Activated CD8-positive, alpha-beta memory T cell treated with anti-CD3 and anti-CD28 coated beads, Interleukin-2, amount 50 U/mL, for 1 hour (primary cell): ENCODE measurements around the gene ATG14.
"Not testable (repeated sequence)": the region's sequence is repeated elsewhere in the genome, so short reads cannot be mapped to it uniquely, and the experiment has no call there.

Experiments
- DNase-seq: peaks from one replicate; pipeline ENCODE4 v3.0.0-alpha.2; 2020; ENCODE audit errors: extremely low read depth

The ATG14 gene

DNA sequence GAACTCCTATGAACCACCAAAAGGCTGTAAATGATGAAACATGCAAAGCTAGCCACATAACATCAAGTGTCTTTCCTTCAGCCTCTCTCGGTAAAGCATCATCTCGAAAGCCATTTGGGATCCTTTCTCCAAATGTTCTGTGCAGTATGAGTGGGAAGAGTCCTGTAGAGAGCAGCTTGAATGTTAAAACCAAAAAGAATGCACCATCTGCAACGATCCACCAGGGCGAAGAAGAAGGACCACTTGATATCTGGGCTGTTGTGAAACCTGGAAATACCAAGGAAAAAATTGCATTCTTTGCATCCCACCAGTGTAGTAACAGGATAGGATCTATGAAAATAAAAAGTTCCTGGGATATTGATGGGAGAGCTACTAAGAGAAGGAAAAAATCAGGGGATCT is 61.2 kb downstream of the ATG14 start:
- no peak for DNase-seq

DNA sequence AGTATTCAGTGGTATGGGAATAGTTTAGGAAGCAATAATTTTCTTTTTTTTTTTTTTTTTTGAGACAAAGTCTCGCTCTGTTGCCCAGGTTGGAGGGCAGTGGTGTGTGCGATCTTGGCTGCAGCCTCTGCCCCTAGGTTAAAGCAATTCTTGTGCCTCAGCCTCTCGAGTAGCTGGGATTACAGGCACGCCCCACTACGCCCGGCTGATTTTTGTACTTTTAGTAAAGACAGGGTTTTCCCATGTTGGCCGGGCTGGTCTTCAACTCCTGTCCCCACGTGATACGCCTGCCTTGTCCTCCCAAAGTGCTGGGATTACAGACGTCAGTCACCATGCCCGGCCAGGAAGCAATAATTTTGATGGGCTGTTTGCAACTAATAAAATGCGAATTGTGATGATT is 62.1 kb downstream of the ATG14 start:
- DNase-seq: no peak

DNA sequence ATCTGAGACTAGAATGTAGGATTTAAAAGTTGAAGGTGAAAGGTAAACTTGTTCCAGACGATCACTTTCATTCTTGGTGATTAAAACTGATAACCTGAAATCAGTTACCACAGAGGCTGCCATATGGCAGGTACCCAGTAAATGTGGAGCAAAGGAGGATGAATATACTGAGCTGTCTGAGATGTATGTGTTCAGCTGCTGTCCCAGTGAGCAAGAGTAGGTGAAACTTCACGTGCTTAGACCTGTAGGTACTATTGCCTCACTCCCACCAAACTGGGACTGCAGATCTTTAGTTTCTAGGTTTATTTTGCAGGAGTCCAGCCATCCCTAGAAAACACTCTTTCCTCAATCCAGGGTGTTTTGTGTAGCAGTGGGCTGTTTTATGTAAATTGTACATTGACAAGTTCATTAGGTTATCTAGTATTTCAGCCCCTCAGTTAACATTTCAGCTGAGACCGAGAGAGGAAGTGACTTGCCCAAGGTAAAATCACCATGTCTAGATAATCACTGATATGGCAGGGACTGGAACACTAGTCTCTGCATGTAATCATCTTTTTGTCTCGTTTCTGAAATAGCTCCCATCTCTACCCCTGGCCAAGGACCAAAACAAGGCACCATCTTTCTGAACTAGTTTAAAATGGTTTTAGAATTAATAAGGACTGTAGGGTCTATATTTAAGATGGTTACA is 62.7 kb downstream of the ATG14 start:
- DNase-seq: no peak

DNA sequence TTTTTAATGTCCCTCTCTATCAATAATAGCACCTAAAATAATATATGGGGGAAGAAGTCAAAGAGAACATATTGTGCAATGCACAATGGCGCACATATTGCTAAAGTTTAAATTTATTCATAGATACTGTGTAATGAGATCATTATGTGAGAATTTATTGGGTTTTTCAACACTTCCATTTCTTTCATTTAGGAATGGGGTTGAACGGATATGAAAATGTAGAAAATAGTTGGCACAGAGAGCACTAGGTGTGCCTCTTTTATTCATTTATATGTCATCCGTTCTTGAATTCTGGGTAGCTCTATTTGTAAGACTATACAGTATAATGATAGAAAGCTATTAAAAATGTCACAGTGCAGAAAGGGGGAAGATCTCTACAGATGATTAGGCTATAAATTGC is 63.9 kb downstream of the ATG14 start:
- DNase-seq: no peak

DNA sequence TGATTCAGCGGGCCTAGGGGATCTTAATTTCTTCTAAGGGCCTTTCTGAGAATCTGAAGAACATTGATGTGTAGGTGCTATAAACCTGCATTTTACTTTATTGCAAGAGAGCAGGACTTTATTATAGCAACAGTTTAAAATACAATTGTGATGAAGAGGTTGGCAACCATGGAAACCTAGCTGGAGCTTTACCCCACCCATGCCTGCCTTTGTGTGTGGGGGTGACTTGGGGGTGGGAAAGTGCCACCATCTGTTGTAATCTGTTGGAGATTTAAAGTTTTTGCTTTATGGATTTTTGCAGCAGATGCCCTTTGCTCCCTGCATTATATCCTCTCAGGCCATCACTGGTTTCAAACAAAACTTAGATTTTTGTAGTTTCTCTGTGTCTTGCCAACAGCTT is 64.6 kb downstream of the ATG14 start:
- DNase-seq: no peak

DNA sequence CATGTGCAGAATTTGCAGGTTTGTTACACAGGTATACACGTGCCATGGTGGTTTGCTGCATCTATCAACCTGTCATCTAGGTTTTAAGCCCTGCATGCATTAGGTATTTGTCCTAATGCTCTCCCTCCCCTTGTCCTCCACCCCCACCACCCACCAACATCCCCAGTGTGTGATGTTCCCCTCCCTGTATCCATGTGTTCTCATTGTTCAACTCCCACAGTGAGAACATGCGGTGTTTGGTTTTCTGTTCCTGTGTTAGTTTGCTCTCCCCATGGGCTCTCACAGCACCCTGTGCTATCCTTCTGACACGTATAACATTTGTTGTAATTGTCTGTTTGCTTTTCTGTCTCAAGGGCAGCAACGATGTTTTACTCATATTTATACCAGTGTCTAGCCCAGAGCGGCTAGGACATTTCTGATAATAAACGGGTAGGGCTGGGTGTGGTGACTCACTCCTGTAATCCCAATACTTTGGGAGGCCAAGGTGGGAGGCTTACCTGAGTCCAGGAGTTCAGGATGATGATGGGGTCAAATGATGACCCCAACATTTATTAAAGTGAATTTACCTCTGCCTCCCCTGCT is 67.0 kb downstream of the ATG14 start:
- not testable (repeated sequence) for DNase-seq

DNA sequence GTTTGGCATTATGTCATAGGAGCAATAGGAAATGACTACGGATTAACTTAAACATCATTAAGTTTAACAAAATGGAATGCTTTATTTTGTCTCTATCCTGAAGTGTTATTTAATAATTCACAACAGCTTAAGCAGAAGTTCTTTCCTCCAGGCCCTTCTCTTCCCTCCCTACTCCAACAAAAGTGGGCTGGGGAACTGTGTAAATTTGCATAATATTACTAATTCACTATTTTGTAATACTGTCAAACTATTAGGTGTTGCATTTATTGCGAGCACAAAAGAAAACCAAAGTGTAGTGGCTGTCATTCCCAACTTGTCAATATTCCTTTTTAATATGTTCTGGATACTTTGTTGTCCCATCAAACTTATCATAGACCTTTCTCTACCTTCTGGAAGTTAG is 69.8 kb downstream of the ATG14 start:
- DNase-seq: no peak

DNA sequence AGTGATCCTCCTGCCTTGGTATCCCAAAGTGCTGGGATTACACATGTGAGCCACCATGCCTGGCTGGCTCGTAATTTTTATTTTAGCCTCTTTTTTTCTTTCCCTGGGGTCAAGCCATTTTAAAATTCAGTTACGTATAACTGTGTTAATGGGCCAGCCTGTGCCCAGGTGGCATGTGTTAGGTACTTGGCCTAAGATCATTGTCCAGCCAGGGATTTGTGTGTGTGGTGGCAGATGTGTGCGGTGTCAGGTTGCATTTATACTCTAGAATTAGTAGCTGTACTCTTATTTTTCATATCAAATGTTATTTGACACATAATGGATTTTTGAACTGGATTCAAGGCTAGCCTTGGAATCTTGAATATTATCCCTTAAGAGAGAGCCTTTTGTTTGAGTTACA is 71.1 kb downstream of the ATG14 start:
- no peak for DNase-seq

DNA sequence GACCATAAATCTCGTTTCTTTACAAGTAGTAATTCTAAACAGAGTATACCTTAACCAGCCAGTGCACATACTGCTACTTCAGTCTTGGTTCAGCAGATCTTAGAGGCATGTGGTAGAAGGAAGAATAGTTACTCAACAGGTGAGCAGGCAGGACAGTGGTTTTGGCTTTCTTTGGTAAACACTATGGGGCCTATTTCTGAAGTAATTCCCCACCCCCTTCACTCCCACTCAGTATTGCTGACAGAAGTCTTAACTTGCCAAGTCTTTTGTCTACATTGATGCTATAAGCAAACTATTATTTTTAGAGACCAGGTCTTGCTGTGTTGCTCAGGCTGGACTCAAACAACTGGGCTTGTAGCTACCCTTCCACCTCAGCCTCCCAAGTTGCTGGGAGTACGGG is 71.9 kb downstream of the ATG14 start:
- no peak for DNase-seq

DNA sequence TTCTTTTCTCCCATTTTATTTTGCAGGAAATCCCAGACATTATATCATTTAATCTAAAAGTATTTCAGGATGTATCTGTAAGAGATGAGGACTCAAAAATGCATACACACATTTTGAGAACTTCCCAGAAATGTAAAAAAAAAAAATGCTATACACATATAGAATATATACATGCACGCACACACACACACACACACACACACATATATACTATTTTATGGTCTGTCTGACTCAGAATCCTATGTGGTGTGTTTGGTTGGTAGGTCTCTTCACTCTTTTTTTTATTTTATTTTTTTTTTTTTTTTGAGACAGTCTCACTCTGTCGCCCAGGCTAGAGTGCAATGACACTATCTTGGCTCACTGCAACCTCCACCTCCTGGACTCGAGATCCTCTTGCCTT is 74.9 kb downstream of the ATG14 start:
- no peak for DNase-seq

DNA sequence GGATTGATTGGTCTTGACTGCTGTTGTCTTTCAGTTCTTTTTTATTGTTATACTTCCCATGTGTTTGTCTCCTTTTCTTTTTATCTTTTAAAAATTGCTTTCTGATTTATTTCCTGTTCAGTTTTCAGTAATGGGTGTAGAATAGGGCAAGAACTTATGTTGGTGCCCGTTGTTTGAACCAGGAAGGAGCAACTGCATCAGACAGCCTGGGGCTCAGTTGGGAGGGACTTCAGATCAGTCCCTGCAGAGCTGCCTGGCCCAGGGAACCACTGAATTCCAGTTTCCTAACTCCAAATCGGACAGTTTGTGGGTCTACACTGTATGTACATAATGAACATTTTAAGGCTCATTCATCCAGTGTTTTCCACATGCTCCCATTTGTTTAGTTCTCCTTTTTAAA is 75.5 kb downstream of the ATG14 start:
- DNase-seq: no peak

DNA sequence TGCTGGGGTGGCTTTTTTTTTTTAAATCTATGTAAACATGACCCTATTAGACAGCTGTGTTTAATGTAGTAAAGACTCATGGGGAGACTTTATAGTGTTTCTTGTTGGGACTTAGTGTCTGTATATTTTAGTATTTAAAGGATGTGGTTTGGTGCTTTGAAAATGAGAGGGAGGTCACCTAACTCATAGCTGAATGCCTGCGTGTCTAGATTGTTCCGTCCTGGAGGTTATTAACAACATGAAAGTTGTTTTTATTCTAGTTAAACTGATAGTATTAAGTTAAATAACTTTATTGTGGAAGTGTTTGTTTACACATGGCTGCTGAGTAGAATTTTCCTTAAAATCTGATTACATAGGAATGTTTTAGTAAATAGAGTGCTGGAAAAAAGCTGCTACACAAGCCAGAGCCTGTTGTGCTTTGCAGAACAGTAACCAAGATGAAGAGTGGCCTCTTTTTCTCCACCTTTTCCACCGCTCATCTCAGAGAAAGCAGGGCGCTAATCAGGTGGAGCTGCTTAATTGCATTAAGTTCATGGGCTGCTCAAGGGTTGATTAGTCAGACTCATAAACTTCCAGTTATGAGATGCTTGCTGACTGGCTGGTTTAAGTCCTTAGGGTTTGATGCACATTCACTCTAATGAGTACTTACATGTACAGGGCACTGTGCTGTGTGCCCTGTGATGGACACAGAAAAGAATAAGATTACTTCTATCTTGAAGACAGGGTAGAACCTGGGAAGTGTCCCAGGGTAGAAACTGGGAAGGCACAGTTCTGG is 77.7 kb downstream of the ATG14 start:
- no peak for DNase-seq

DNA sequence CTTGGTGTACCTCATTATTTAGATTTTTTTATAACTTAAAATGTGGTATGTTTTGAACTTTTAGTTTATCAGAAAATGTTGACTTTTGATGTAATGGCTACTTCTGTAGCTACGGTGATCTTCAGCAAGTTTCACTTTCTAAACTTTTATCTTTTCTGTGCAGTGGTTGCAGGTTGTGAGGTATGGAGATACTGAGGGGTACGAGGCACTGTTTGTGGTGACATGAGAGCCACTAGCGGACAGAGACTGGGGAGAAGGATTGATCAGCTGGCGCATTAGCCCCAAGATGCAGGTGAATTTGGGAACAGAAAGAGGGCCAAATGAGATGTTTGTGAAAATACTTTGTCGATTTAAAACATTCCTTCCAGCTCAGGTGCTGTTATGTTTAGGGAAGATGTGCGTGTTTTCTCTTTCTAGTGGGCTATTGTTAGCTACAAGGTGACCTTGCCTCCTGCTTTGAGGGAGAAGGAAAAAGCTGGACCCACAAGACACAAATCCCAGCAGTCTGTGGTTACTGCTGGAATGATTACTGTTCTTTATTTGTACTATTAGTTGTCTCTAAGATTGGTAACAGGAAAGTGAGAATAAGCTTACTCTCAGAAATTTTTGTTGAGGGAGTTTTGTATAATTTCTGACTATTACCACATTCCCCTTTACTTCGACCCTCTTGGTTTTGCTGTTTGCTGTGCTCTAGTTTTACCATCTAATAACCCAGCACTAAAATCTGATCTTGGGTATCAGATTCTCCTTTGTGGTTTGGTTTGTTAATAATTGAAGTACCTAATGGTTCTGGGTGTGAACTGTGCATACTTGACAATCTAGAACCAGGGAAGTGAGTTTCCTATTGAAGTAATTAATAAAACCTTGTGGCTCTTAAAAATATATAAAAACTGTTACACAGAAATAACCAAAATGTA is 78.7 kb downstream of the ATG14 start:
- DNase-seq: no peak

DNA sequence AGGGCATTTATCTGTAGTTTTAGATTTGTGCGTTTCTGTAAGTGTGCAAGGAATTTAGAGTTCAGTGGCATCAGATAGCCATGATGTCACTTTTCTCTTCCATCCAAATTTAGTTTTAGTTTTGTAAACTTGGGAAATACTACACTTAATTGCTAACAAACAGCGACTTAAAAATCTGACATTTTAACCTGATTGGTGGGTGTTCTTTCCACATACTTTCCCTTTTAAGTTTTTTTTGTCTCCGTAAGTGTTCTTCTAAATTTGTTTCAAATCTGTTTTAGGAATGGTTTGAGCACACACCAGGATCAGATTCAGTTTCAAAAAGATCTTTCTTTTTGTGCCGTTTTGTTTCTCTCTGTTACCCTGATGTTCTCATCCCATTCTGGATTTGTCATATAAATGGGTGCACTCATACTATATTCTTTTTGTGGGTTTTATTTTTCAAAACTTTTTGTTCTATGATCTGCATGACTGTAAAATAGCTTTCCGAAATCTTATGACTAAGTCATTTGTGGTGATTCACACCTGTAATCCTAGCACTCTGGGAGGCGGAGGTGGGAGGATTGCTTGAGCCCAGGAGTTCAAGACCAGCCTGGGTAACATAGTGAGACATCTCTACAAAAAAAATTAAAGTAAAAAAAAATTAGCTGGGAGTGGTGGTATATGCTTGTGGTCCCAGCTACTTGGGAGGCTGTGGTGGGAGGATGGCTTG is 81.5 kb downstream of the ATG14 start:
- DNase-seq: no peak

DNA sequence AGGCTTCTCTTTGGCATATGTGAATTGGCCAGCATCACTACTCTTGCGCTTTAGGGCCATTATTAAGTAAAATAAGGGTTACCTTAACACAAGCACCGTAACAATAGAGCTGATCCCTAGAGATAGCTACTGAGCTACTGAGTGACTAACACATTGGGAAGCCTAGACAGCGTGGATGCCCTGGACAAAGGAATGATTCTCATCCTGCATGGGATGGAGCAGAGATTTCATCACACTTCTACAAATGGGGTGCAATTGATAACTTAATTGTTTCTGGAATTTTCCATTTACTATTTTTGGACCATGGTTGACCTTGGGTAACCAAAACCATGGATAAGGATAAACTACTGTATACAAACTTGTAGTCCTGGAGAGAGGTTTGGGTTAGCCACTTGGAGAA is 83.3 kb downstream of the ATG14 start:
- no peak for DNase-seq

DNA sequence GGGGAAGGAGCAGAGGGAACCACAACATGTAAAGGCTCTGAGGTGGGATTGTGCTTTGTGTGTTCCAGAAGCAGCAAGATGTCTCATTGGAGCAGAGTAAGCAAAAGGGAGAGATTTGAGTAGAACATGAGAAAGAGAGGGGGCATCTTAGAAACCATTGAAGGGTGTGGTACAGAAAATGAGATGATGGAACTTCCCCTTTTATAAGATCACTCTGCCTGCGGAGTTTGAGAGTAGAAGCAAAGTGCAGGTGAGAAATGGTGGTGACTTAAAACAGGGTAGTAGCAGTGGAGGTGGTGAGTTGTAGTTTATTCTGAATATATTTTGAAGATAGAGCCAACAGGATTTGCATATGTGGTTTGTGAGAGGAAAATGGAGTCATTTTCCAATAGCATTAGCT is 84.5 kb downstream of the ATG14 start:
- no peak for DNase-seq

DNA sequence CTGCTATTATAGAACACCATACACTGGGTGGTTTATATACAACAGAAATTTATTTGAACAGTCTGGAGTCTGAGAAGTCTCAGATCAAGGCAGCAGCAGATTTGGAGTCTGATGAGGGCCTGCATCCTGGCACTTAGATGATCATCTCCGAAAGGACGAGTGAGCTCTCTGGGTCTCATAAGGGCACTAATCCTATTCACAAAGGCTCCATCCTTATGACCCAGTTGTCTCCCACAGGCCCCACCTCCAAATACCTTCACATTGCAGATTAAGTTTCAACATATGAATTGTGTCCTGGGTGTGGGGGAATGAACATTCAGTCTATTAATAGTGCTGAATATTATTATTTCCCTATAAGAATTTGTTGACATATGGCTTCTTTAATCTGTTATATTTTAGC is 86.8 kb downstream of the ATG14 start:
- DNase-seq: no peak

DNA sequence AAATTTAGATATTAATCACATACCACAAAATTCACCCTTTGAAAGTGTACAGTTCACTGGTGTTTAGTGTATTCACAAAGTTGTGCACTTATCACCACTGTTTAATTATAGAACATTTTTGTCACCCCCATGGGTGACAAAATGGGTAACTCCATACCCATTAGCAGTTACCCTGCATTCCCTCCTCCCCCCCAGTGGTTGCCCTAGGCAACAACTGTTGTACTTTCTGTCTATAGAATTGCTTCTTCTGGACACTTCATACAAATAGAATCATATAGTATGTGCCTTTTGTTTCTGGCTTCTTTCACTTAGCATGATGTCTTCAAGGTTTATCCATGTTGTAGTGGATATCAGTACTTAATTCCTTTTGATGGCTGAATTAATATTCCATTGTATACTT is 87.7 kb downstream of the ATG14 start:
- DNase-seq: no peak

DNA sequence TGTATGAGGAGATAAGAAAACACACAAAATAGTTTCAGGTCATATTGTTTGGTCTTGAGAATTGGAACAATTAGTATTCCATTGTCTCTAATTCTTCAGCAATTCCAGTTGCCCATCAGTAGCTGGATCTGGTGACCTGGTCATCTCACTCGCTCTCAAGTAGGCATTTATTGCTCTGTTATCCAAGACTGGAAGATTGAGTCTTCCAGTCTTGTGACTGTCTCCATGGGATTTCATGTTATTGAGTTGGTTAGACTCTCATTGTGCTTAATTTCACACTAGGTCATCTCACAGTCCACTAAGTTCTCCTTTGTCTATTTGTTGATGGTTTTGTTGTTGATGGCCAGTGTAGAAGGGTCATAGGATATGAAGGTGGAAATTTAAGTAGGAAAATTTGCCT is 92.9 kb downstream of the ATG14 start:
- DNase-seq: no peak

DNA sequence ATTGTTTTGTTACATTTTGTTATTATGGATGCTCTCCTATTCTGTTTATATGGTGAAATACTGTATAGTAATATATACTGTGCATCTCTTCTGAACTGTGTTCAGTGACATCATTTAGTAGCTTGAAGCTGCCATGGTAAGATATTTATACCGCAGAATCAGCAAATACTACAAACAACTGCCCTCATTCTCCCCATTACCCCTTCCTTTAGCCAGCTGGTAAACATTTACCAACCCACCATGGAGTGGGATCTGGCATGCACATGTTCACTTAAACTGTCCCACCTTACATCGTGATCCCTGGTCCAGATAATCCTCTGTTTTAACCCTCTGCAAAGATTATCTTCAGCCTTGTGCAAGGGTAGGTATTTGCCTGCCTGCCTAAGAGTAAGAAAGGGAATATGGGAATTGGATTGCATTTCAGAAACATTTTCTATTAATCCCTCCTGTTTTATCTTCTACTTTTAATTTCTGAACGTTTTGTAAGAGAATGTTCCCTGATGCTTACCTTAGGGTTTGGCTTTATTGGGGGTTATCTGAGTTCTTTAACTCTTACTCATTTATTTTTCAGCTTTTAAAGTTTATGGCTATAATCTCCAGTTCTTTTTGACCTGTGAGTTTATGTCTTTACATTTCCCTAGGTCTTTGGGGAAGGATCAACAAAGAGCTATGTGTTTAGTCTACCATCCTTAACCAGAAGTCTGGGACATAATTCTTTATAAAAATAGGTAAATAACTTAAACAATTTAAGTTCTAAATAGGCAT is 93.9 kb downstream of the ATG14 start:
- DNase-seq: no peak

DNA sequence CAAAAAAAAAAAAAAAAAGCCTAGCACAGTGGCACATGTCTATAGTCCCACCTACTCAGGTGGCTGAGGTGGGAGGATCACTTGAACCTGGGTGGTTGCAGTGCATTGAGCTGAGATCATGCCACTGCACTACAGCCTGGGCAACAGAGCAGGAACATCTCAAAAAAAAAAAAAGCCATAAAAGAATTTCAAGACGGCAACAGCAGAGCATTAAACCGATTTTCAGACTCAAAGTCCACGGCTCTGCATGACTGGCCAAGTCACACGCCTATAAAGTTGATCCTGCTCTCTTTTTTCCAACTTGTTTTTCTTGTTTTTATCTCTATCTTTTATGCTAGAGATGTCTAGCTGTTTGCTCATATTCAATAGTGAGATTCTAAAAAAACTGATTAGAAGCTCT is 95.1 kb downstream of the ATG14 start:
- DNase-seq: no peak
